WI38 (cell line): Measurements from ENCODE around the gene LCN1.
A peak's percentile ranks its signal among the peaks of the same experiment; 100 is the strongest.

Experiments used
- H3K4me3 ChIP-seq: 2 replicates; pipeline ENCODE4 v1.5.1; 2011; ENCODE audit warnings: low read depth, mild to moderate bottlenecking, control low read depth, low read length
- CTCF ChIP-seq: IDR thresholded peaks from 2 replicates; pipeline ENCODE4 v1.5.1; 2012; ENCODE audit warnings: low read depth, mild to moderate bottlenecking, control low read depth, low read length

LCN1 gene

GRCh38 chr9:135498381-135499126, 22.7 kb upstream of the LCN1 start:
- no peak overlapping the region for H3K4me3 ChIP-seq
- TF ChIP-seq CTCF: no peak

- peak overlapping the region; percentile 85 for H3K4me3 ChIP-seq
Measured at GRCh38 chr9:135499326-135500070, 21.7 kb upstream of the LCN1 start.

GRCh38 chr9:135500071-135500524, 21.1 kb upstream of the LCN1 start:
- peak overlapping the region; percentile 85 for H3K4me3 ChIP-seq
- no peak for TF ChIP-seq CTCF

More at GRCh38 chr9:135499326-135500070, 21.7 kb upstream of the LCN1 start:
- no peak for TF ChIP-seq CTCF

DNA sequence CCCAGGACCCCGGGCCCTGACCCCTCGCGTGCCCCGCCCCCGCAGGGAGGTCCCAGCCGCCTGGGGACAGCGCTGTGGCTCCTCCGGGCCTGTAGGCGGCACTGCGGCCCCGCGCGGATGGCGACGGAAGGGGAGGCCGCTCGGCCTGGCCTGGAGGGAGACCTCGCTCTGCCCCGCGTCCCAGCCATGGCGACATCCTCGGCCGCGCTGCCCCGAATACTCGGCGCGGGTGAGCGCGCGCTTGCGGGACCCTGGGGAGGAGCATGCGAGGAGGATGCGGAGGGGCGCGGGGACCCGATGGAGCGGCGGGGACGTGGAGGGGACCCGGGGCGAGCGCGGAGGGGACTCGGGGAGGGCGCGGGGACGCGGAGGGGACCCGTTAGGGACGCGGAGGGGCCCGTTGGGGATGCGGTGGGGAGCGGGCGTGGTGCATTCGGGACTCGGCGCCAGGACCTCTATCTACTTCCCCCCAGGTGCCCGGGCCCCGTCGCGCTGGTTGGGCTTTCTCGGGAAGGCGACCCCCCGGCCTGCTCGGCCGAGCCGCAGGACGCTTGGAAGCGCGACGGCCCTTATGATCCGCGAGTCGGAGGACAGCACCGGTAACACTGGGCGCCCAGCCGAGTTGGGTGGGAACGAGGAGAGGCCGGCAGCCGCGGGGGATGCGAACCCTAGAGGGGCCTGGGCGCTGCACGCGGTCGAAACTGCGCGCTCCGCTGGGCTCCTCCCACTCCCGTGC, 20.5 kb upstream of the LCN1 start, which contains the start of gene MRPS2:
Gene MRPS2 (plus strand): TSS at position 158 of the 736 bp plus-strand sequence. CDS start 29 bp downstream, at position 187.
- peak; percentile 86 for TF ChIP-seq CTCF
- peak within 1 kb of the TSS; percentile 85 for H3K4me3 ChIP-seq

DNA sequence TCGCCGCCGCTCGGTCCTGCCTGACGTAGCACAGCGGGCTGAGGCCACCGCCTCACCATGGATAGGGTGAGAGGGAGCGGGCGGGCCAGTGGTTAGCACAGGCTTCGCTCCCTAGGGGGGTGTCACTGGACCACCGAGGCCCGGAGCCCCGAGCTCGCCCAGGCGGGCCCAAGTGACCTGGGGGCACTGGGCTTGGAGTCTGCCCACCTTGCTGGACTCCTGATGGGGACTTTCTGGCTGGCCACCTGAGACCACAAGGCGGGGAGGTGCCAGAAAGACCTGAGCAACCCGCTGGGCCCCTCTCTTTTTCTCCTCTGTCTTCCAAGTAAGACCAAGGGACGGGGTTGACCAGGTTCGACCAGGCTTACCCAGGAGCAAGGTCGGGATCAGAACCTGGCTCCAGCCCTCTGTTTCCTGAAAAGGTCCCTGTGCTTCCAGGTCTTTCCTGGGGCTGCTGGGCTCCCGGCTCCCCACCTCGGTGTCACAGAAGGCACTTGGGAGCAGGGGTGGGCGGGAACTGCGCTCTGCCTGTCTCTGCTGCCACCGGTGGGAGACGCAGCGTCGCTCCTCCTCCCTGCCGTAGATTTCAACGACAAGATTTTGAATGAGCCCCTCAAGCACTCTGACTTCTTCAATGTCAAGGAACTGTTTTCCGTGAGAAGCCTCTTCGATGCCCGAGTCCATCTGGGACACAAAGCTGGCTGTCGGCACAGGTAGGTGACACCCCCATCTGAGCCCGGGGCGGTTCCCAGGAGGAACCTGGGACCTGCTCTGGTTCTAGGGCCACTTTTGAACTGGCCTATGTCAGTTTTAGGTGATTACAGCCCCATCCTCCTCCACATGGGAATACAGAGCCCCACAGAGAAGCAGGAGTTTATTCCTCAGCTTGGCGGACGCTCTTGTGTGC, 19.7 kb upstream of the LCN1 start:
- TF ChIP-seq CTCF: no peak

GRCh38 chr9:135502168-135502872, 18.9 kb upstream of the LCN1 start:
- no peak overlapping the region for H3K4me3 ChIP-seq
- TF ChIP-seq CTCF: no peak

More for the DNA sequence above, 19.7 kb upstream of the LCN1 start:
- H3K4me3 ChIP-seq: peak overlapping the region; percentile 85
